ENCODE results near the gene FANCL. TPM values are rescaled to one million over a fixed set of nuclear protein-coding genes. Genes with fewer than 3 reads are reported as not detected.

FANCL gene
- total RNA-seq, 1 donor from 2014 or later = 3.2 TPM

- peaks cover 0 to 4% of the 10 kb centered on the region in 2 donors for H3K4me1 ChIP-seq
- no peak overlapping the region for H3K27ac ChIP-seq
- H3K9me3 ChIP-seq = no peaks in the 10 kb centered on the region
- intact Hi-C loops (cut with DNase I) = no loop called here
- no peak for TF ChIP-seq CTCF (IDR thresholded peaks at IDR 0.05)
- H3K4me3 ChIP-seq = no peak overlapping the region
- no peaks in the 10 kb centered on the region for H3K36me3 ChIP-seq
- H3K27me3 ChIP-seq = no peaks in the 10 kb centered on the region
- DNase-seq (ENCODE audit: low spot score in 2 of 2) = no peak
Observed at GRCh38 chr2:58237741-58238140, 3.4 kb downstream of the FANCL start.

- Histone ChIP-seq H3K27me3 (no peaks in the 10 kb centered on the region), H3K4me1 (no peaks in the 10 kb centered on the region), H3K9me3 (no peaks in the 10 kb centered on the region), H3K36me3 (no peaks in the 10 kb centered on the region), H3K4me3 (no peak overlapping the region), H3K27ac (no peak overlapping the region)
- intact Hi-C loops (cut with DNase I) = no loop called here
- DNase-seq (ENCODE audit: low spot score in 2 of 2) = no peak
- TF ChIP-seq CTCF (IDR thresholded peaks at IDR 0.05) = no peak
Observed at GRCh38 chr2:58235984-58236383, 5.1 kb downstream of the FANCL start.

DNA sequence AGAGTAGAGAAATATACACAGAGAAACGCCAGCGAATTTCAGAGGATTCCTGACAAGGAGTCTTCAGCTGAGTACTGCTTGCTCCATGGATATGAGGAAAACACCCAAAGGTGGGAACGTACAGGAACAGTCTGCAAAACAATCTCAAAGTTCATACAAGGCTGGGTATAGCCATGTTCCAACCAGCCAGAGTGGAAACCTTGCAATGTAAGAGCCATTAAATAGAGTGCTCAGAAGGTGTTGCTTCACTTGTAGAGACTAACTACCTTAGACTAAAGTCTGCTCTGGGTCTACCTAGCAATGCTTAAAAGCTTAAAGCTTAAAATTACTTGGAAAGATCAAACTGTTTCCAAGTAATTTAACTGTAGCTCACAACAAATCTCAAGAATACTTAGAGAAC, 6.0 kb downstream of the FANCL start:
- H3K9me3 ChIP-seq = no peaks in the 10 kb centered on the region
- H3K4me1 ChIP-seq = no peaks in the 10 kb centered on the region
- TF ChIP-seq CTCF (IDR thresholded peaks at IDR 0.05) = no peak
- DNase-seq (ENCODE audit: low spot score in 2 of 2) = no peak
- H3K4me3 ChIP-seq = no peak overlapping the region
- intact Hi-C loops (cut with DNase I) = no loop called here
- no peaks in the 10 kb centered on the region for H3K36me3 ChIP-seq
- H3K27ac ChIP-seq = no peak overlapping the region
- H3K27me3 ChIP-seq = no peaks in the 10 kb centered on the region

- no peak for DNase-seq (ENCODE audit: low spot score in 2 of 2)
- Histone ChIP-seq H3K4me3 (no peak overlapping the region), H3K27ac (no peak overlapping the region), H3K27me3 (no peaks in the 10 kb centered on the region), H3K4me1 (no peaks in the 10 kb centered on the region), H3K9me3 (no peaks in the 10 kb centered on the region), H3K36me3 (peaks cover 5 to 11% of the 10 kb centered on the region in 2 donors)
- intact Hi-C loops (cut with DNase I) = no loop called here
- no peak for TF ChIP-seq CTCF (IDR thresholded peaks at IDR 0.05)
Observed at GRCh38 chr2:58228299-58228698, 12.8 kb downstream of the FANCL start.

DNA sequence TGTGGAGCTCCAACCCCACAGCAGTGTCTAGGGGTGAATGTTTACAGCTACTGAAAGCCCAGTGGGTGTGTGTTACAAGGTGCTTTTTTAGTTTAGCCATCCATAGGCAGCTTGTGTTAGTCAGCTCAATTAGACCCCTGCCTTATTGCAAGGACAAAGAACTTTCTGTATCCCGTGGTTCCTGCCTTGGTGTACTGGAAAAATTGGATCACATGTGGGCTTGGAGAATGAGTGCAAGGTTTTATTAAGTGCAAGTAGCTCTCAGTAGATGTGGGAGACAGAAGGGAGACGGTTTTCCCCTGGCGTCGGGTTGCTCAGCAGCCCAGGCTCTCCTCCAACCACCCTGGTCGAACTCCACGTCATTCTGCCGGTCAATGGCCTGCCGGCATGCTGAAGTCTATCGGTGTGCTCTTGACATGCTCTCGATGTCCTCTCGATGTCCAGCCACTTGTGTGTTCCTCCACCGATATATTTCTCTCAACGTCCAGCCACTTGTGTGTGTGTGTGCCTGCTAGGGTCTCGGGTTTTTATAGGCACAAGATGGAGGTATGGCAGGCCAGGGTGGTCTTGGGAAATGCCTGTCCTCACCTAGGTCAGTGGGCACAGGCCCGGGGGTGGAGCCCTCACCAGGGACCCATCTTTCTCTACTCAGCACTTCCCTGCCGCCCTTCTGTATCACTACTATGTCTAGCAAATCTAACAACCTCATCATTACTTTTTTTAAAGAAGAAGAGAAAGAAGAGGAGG, 13.8 kb downstream of the FANCL start:
- Histone ChIP-seq H3K9me3 (no peaks in the 10 kb centered on the region), H3K36me3 (peaks cover 5 to 11% of the 10 kb centered on the region in 2 donors), H3K27me3 (no peaks in the 10 kb centered on the region), H3K4me1 (no peaks in the 10 kb centered on the region), H3K4me3 (no peak overlapping the region), H3K27ac (no peak overlapping the region)
- DNase-seq (ENCODE audit: low spot score in 2 of 2) = no peak
- no peak for TF ChIP-seq CTCF (IDR thresholded peaks at IDR 0.05)
- intact Hi-C loops (cut with DNase I) = no loop called here

Data from ascending aorta (tissue), 2 donors.